PFSK-1 (cell line): ENCODE measurements around the gene DIPK1B.

Experiments used
- REST ChIP-seq, 2 experiments: IDR thresholded peaks; 2 replicates each; pipeline versions ENCODE4 v1.6.1 to v1.8.0; 2011 to 2012; ENCODE audit warnings: low read depth in 2 of 2, low read length in 2 of 2, control low read depth in 1 of 2, inconsistent platforms in 1 of 2, mild to moderate bottlenecking in 1 of 2, moderate library complexity in 1 of 2; ENCODE audit not compliant: insufficient read depth in 1 of 2
- TAF1 ChIP-seq: IDR thresholded peaks from 2 replicates; pipeline ENCODE4 v1.6.1; 2012; ENCODE audit warnings: low read length, control low read depth, borderline replicate concordance; ENCODE audit not compliant: insufficient read depth

- TF ChIP-seq TAF1 (no peak), REST (IDR thresholded peaks at IDR 0.05; ENCODE audit: insufficient read depth in 1 of 2, low read depth in 2 of 2, low read length in 2 of 2) (no peak)
Measured at GRCh38 chr9:136681029-136681428, 31.3 kb upstream of the DIPK1B start.
